ENCODE results near the gene UBE2N. TPM values are rescaled to one million over a fixed set of nuclear protein-coding genes. Genes with fewer than 3 reads are reported as not detected.

The UBE2N gene
- polyA plus RNA-seq, 1 experiment, result 159 TPM

- TF ChIP-seq CTCF (IDR thresholded peaks at IDR 0.05; ENCODE audit: low read depth, low read length), result no peak
- POLR2A ChIA-PET, result no interaction called here
Measured at GRCh38 chr12:93370947-93371346, 70.8 kb downstream of the UBE2N start.

GRCh38 chr12:93369505-93369904, 72.2 kb downstream of the UBE2N start:
- H3K4me3 ChIP-seq (ENCODE audit: low read depth, low read length), result no peak overlapping the region
- H3K9me3 ChIP-seq (ENCODE audit: control insufficient read depth, insufficient read depth, low read length), result no peaks in the 10 kb centered on the region
- CTCF ChIA-PET, result no interaction called here
- no peak for TF ChIP-seq CTCF (IDR thresholded peaks at IDR 0.05; ENCODE audit: low read depth, low read length)
- H3K27me3 ChIP-seq (ENCODE audit: control insufficient read depth, insufficient read depth, low read length), result no peaks in the 10 kb centered on the region
- DNase-seq (ENCODE audit: low read depth, low spot score), result no peak
- POLR2A ChIA-PET, result no interaction called here
- no peak overlapping the region for H3K27ac ChIP-seq (ENCODE audit: low read depth, low read length)

More at GRCh38 chr12:93370947-93371346, 70.8 kb downstream of the UBE2N start:
- Histone ChIP-seq H3K27ac (ENCODE audit: low read depth, low read length) (no peak overlapping the region), H3K4me3 (ENCODE audit: low read depth, low read length) (no peak overlapping the region), H3K27me3 (ENCODE audit: control insufficient read depth, insufficient read depth, low read length) (no peaks in the 10 kb centered on the region), H3K9me3 (ENCODE audit: control insufficient read depth, insufficient read depth, low read length) (no peaks in the 10 kb centered on the region)
- CTCF ChIA-PET, result no interaction called here
- no peak for DNase-seq (ENCODE audit: low read depth, low spot score)

GRCh38 chr12:93368766-93369165, 73.0 kb downstream of the UBE2N start:
- POLR2A ChIA-PET, result interaction anchor here (0.7 kb wide), 1 partner anchor 51 kb away, joined by 3 read pairs; no protein-coding TSS in a partner anchor

GRCh38 chr12:93366422-93366821, 75.3 kb downstream of the UBE2N start:
- Histone ChIP-seq H3K4me3 (ENCODE audit: low read depth, low read length) (no peak overlapping the region), H3K27ac (ENCODE audit: low read depth, low read length) (no peak overlapping the region), H3K27me3 (ENCODE audit: control insufficient read depth, insufficient read depth, low read length) (no peaks in the 10 kb centered on the region), H3K9me3 (ENCODE audit: control insufficient read depth, insufficient read depth, low read length) (no peaks in the 10 kb centered on the region)
- CTCF ChIA-PET, result no interaction called here
- no peak for DNase-seq (ENCODE audit: low read depth, low spot score)
- POLR2A ChIA-PET, result no interaction called here
- TF ChIP-seq CTCF (IDR thresholded peaks at IDR 0.05; ENCODE audit: low read depth, low read length), result no peak

More at GRCh38 chr12:93368766-93369165, 73.0 kb downstream of the UBE2N start:
- no peak for TF ChIP-seq CTCF (IDR thresholded peaks at IDR 0.05; ENCODE audit: low read depth, low read length)
- no peaks in the 10 kb centered on the region for H3K9me3 ChIP-seq (ENCODE audit: control insufficient read depth, insufficient read depth, low read length)
- DNase-seq (ENCODE audit: low read depth, low spot score), result no peak
- no peaks in the 10 kb centered on the region for H3K27me3 ChIP-seq (ENCODE audit: control insufficient read depth, insufficient read depth, low read length)
- no peak overlapping the region for H3K27ac ChIP-seq (ENCODE audit: low read depth, low read length)
- H3K4me3 ChIP-seq (ENCODE audit: low read depth, low read length), result no peak overlapping the region
- CTCF ChIA-PET, result no interaction called here

GRCh38 chr12:93365616-93366405, 75.9 kb downstream of the UBE2N start:
- DNase-seq (ENCODE audit: low read depth, low spot score), result no peak
- Histone ChIP-seq H3K9me3 (ENCODE audit: control insufficient read depth, insufficient read depth, low read length) (no peaks in the 10 kb centered on the region), H3K4me3 (ENCODE audit: low read depth, low read length) (no peak overlapping the region), H3K27ac (ENCODE audit: low read depth, low read length) (no peak overlapping the region), H3K27me3 (ENCODE audit: control insufficient read depth, insufficient read depth, low read length) (no peaks in the 10 kb centered on the region)
- ChIA-PET POLR2A (no interaction called here), CTCF (no interaction called here)
- no peak for TF ChIP-seq CTCF (IDR thresholded peaks at IDR 0.05; ENCODE audit: low read depth, low read length)
